ENCODE data around the gene RNF38. TPM values are rescaled to one million over a fixed set of nuclear protein-coding genes. Genes with fewer than 3 reads are reported as not detected.

The RNF38 gene
- polyA plus RNA-seq, 1 of the 3 experiments (the other 2 are of a cell fraction), result 9.5 TPM

- Histone ChIP-seq H3K27me3 (ENCODE audit: insufficient read depth) (no peaks in the 10 kb centered on the region), H3K4me2 (no peak overlapping the region), H3K4me1 (ENCODE audit: control insufficient read depth in 1 of 2, insufficient read depth in 2 of 2, low read depth in 1 of 2, low read length in 1 of 2) (no peaks in the 10 kb centered on the region), H3K9me3 (no peaks in the 10 kb centered on the region), H3K79me2 (ENCODE audit: insufficient read depth) (no peaks in the 10 kb centered on the region), H3K36me3 (replicated peaks in 1 of 2; ENCODE audit: control insufficient read depth in 1 of 2, insufficient read depth in 2 of 2, low read length in 1 of 2) (no peaks in the 10 kb centered on the region), H3K9ac (no peak overlapping the region), H3K4me3 (ENCODE audit: low read depth in 2 of 2, low read length in 1 of 2) (no peak overlapping the region), H3K27ac (ENCODE audit: low read depth in 2 of 2, low read length in 1 of 2) (no peak overlapping the region), H2AFZ (ENCODE audit: low read depth) (no peak overlapping the region), H3K9me2 (no peaks in the 10 kb centered on the region), H4K20me1 (ENCODE audit: insufficient read depth) (no peaks in the 10 kb centered on the region), H3F3A (replicated peaks; ENCODE audit: insufficient read depth) (no peaks in the 10 kb centered on the region)
- ChIA-PET POLR2A (no interaction called here), CTCF (no interaction called here)
- TF ChIP-seq FOXJ3 (CRISPR knock-in tag; IDR thresholded peaks at IDR 0.05), result no peak
- TF ChIP-seq YY1 (IDR thresholded peaks at IDR 0.05; ENCODE audit: low read depth), result no peak
- no peak for TF ChIP-seq EZH2phosphoT487 (IDR thresholded peaks at IDR 0.05; ENCODE audit: borderline replicate concordance, low read depth)
- no peak for TF ChIP-seq MXI1 (IDR thresholded peaks at IDR 0.05; ENCODE audit: low read depth, low read length)
- no peak for TF ChIP-seq FOSL2 (IDR thresholded peaks at IDR 0.05; ENCODE audit: borderline replicate concordance, low read depth)
- TF ChIP-seq USF1 (IDR thresholded peaks at IDR 0.05; ENCODE audit: borderline replicate concordance, low read depth), result no peak
- TF ChIP-seq NFIC (IDR thresholded peaks at IDR 0.05; ENCODE audit: borderline replicate concordance), result no peak
- TF ChIP-seq NRF1 (IDR thresholded peaks at IDR 0.05; ENCODE audit: low read depth, low read length), result no peak
- TF ChIP-seq FOXM1 (IDR thresholded peaks at IDR 0.05; ENCODE audit: low read depth), result no peak
- TF ChIP-seq PBX3 (IDR thresholded peaks at IDR 0.05), result no peak
- 85% methylated on average over 5 of the region's 5 CpGs for WGBS (ENCODE audit: low lambda C conversion rate)
- no peak for DNase-seq
Measured at GRCh38 chr9:36301227-36301626, 98.8 kb downstream of the RNF38 start.

GRCh38 chr9:36298566-36298965 is 101.5 kb downstream of the RNF38 start:
- Histone ChIP-seq H3K4me2 (no peak overlapping the region), H3K9ac (no peak overlapping the region), H3K4me1 (ENCODE audit: control insufficient read depth in 1 of 2, insufficient read depth in 2 of 2, low read depth in 1 of 2, low read length in 1 of 2) (no peaks in the 10 kb centered on the region), H3K36me3 (replicated peaks in 1 of 2; ENCODE audit: control insufficient read depth in 1 of 2, insufficient read depth in 2 of 2, low read length in 1 of 2) (no peaks in the 10 kb centered on the region), H3F3A (replicated peaks; ENCODE audit: insufficient read depth) (no peaks in the 10 kb centered on the region), H3K27me3 (ENCODE audit: insufficient read depth) (no peaks in the 10 kb centered on the region), H3K9me2 (no peaks in the 10 kb centered on the region), H3K4me3 (ENCODE audit: low read depth in 2 of 2, low read length in 1 of 2) (no peak overlapping the region), H4K20me1 (ENCODE audit: insufficient read depth) (no peaks in the 10 kb centered on the region), H2AFZ (ENCODE audit: low read depth) (no peak overlapping the region), H3K79me2 (ENCODE audit: insufficient read depth) (no peaks in the 10 kb centered on the region), H3K27ac (ENCODE audit: low read depth in 2 of 2, low read length in 1 of 2) (no peak overlapping the region), H3K9me3 (no peaks in the 10 kb centered on the region)
- TF ChIP-seq JUND (IDR thresholded peaks at IDR 0.05) (no peak), SMC3 (IDR thresholded peaks at IDR 0.05; ENCODE audit: low read depth, low read length) (no peak), SIN3A (IDR thresholded peaks at IDR 0.05; ENCODE audit: borderline replicate concordance, low read depth, low read length) (no peak)
- ChIA-PET POLR2A (no interaction called here), CTCF (no interaction called here)
- no peak for DNase-seq
- WGBS (ENCODE audit: low lambda C conversion rate), result 86% methylated on average over 3 of the region's 3 CpGs
